Bronchial epithelial cell (primary cell): Measurements from ENCODE around the gene EFEMP2. TPM values are rescaled to one million over a fixed set of nuclear protein-coding genes. Genes with fewer than 3 reads are reported as not detected.

Experiments
- DNase-seq: peaks from one replicate; pipeline ENCODE4 v3.0.0-alpha.2; 2010; ENCODE audit warnings: low read depth
- FAIRE-seq: peaks from 2 replicates; lab custom pipeline; 2011; peaks lifted over from hg19 to GRCh38; lab: Jason Lieb, UNC
- H3K27me3 ChIP-seq: 2 replicates; pipeline ENCODE4 v1.5.1; 2011; ENCODE audit warnings: low read length; ENCODE audit not compliant: control insufficient read depth, insufficient read depth
- H3K36me3 ChIP-seq: 2 replicates; pipeline ENCODE4 v1.5.1; 2011; ENCODE audit warnings: low read length; ENCODE audit not compliant: control insufficient read depth, insufficient read depth
- H3K4me3 ChIP-seq: 2 replicates; pipeline ENCODE4 v1.5.1; 2011; ENCODE audit warnings: mild to moderate bottlenecking, low read depth, low read length, control low read depth
- CTCF ChIP-seq: IDR thresholded peaks from 2 replicates; pipeline ENCODE4 v1.5.1; 2011; ENCODE audit warnings: mild to moderate bottlenecking, moderate library complexity, low read length, control low read depth, inconsistent platforms; ENCODE audit not compliant: insufficient read depth, severe bottlenecking
- total RNA-seq: library from RNA; depleted of rRNA; stranded (reverse); fragments of >200 nt; gene quantifications from 2 replicates; pipeline ENCODE4 v1.2.1, GENCODE V29; 2014

The EFEMP2 gene
- total RNA-seq, 1 donor from 2014 or later, result 2.9 TPM

GRCh38 chr11:65915821-65916251 lies 43.2 kb upstream of the EFEMP2 start:
- DNase-seq, result peak; percentile 95
- peak; percentile 60 for FAIRE-seq
- TF ChIP-seq CTCF, result no peak
- Histone ChIP-seq H3K36me3 (peaks cover 7% of the 10 kb centered on the region), H3K4me3 (no peak overlapping the region), H3K27me3 (no peaks in the 10 kb centered on the region)

GRCh38 chr11:65915101-65915820 lies 42.7 kb upstream of the EFEMP2 start:
- FAIRE-seq, result no peak
- TF ChIP-seq CTCF, result no peak
- Histone ChIP-seq H3K27me3 (no peaks in the 10 kb centered on the region), H3K4me3 (no peak overlapping the region), H3K36me3 (peaks cover 2% of the 10 kb centered on the region)
- no peak for DNase-seq

GRCh38 chr11:65912845-65913244 lies 40.2 kb upstream of the EFEMP2 start:
- no peak for TF ChIP-seq CTCF
- FAIRE-seq (no peak), DNase-seq (peak; percentile 91)
- H3K36me3 ChIP-seq, result peaks cover 2% of the 10 kb centered on the region
- no peaks in the 10 kb centered on the region for H3K27me3 ChIP-seq
- no peak overlapping the region for H3K4me3 ChIP-seq

DNA sequence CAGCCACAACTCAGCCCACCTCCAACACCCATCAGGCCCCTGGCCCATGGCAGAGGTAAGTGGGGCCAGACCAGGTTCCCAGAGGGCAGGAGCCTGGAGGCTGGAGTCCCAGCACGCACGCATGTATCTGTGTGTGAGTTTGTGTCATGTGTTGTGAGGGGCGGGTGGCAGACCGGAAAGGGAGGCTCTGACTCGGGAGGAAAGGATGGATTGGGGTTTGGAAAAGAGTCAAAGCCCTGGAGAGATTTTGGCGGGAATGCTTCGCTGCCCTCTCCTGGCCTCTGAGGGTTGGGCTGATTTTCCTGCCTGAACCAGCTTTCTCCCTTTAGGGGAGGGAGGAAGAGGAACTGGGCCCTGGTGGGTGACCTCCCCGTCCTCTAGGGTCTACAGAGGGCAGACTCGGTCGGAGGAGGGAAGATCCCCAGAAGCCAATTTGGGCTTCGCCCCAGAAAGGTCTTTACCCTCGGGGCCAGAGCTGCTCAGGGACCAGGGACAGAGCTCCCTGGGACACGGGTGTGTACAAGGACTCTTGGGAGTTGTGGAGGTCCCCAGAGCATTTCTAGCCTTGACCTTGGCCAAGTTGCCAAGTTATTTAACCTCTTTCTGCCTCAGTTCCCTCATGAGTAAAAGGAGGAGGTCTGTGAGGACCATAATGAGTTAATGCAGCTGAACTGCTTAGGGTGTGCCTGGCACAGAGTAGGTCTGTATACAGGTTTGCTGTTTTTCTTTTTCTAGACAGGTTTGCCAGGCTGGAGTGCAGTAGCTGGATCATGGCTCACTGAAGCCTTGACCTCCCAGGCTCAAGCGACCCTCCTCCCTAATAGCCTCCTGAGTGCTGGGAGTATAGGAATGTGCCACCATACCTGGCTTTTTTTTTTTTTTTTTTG lies 39.3 kb upstream of the EFEMP2 start:
- no peaks in the 10 kb centered on the region for H3K36me3 ChIP-seq
- peak; percentile 79 for DNase-seq
- no peaks in the 10 kb centered on the region for H3K27me3 ChIP-seq
- TF ChIP-seq CTCF, result peak; percentile 35
- H3K4me3 ChIP-seq, result no peak overlapping the region
- no peak for FAIRE-seq

- no peak for FAIRE-seq
Observed at GRCh38 chr11:65907878-65908277, 35.3 kb upstream of the EFEMP2 start.

More at GRCh38 chr11:65907878-65908277, 35.3 kb upstream of the EFEMP2 start:
- Histone ChIP-seq H3K36me3 (no peaks in the 10 kb centered on the region), H3K4me3 (no peak overlapping the region), H3K27me3 (no peaks in the 10 kb centered on the region)
- TF ChIP-seq CTCF, result no peak
- DNase-seq, result no peak
